Panc1 (cell line): Measurements from ENCODE around the gene ITGA3.

ENCODE experiments used
- TCF7L2 ChIP-seq: IDR thresholded peaks from 2 replicates; pipeline ENCODE4 v1.6.1; 2011; ENCODE audit warnings: mild to moderate bottlenecking, low read depth, low read length, inconsistent platforms
- TF ChIP-seq, protein P1 (sequence below): fragments of 450-650 bp; IDR thresholded peaks from 2 replicates; pipeline ENCODE4 v1.5.1; 2017; ENCODE audit warnings: mild to moderate bottlenecking

DNA sequence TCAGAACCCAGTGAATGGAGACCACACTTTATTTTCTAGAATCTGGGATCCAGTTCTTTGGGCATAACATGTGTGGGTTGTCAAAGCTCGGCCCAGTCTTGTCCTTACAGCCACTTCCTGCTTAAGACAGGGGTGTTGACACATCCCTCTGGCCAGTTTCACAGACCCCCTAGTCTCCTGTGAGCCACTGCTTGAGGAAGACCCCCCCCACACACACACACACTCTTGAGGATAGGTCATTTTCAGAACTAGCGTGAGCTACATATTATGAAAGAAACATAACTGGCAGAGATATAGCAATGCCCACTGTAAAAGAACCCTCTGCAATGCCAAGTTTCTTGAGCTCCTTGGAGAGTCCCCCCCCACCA is 36.0 kb downstream of the ITGA3 start:
- TF ChIP-seq, protein P1, sequence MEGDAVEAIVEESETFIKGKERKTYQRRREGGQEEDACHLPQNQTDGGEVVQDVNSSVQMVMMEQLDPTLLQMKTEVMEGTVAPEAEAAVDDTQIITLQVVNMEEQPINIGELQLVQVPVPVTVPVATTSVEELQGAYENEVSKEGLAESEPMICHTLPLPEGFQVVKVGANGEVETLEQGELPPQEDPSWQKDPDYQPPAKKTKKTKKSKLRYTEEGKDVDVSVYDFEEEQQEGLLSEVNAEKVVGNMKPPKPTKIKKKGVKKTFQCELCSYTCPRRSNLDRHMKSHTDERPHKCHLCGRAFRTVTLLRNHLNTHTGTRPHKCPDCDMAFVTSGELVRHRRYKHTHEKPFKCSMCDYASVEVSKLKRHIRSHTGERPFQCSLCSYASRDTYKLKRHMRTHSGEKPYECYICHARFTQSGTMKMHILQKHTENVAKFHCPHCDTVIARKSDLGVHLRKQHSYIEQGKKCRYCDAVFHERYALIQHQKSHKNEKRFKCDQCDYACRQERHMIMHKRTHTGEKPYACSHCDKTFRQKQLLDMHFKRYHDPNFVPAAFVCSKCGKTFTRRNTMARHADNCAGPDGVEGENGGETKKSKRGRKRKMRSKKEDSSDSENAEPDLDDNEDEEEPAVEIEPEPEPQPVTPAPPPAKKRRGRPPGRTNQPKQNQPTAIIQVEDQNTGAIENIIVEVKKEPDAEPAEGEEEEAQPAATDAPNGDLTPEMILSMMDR = no peak
- TF ChIP-seq TCF7L2 = no peak
